ENCODE data around the gene ZBTB42. TPM values are rescaled to one million over a fixed set of nuclear protein-coding genes. Genes with fewer than 3 reads are reported as not detected.

ZBTB42 gene
- total RNA-seq, 4 donors from 2014 or later: 5.9 to 12.3 (median 6.7) TPM

- Histone ChIP-seq H3K4me3 (no peak overlapping the region), H3K4me1 (peaks cover 0 to 89% (median 45%) of the 10 kb centered on the region in 4 donors), H3K27me3 (no peaks in the 10 kb centered on the region), H3K9me3 (no peaks in the 10 kb centered on the region), H3K27ac (no peak overlapping the region), H3K36me3 (peaks cover 0 to 44% (median 7%) of the 10 kb centered on the region in 3 donors)
- TF ChIP-seq POLR2A (IDR thresholded peaks at IDR 0.05) (no peak), EP300 (IDR thresholded peaks at IDR 0.05) (no peak), CTCF (IDR thresholded peaks at IDR 0.05) (no peak)
- WGBS, 2 donors: 70 to 84% methylated on average over 14 to 16 of the region's 16 CpGs
- no peak for DNase-seq (ENCODE audit: low spot score in 2 of 2)
Observed at GRCh38 chr14:104792945-104793702, 7.8 kb upstream of the ZBTB42 start.

GRCh38 chr14:104793703-104793959 is 7.3 kb upstream of the ZBTB42 start:
- Histone ChIP-seq H3K4me1 (peaks cover 0 to 89% (median 40%) of the 10 kb centered on the region in 4 donors), H3K4me3 (peak overlapping the region in 1 of 4 donors; percentile 50), H3K9me3 (no peaks in the 10 kb centered on the region), H3K36me3 (peaks cover 0 to 39% (median 7%) of the 10 kb centered on the region in 3 donors), H3K27ac (peak overlapping the region in 1 of 4 donors; percentile 88), H3K27me3 (no peaks in the 10 kb centered on the region)
- DNase-seq (ENCODE audit: low spot score in 2 of 2): no peak
- TF ChIP-seq EP300 (IDR thresholded peaks at IDR 0.05) (no peak), CTCF (IDR thresholded peaks at IDR 0.05) (no peak), POLR2A (IDR thresholded peaks at IDR 0.05) (no peak)
- 78 to 80% methylated on average over 2 of the region's 2 CpGs for WGBS, 2 donors

- Histone ChIP-seq H3K36me3 (peaks cover 0 to 34% (median 7%) of the 10 kb centered on the region in 3 donors), H3K27me3 (no peaks in the 10 kb centered on the region), H3K9me3 (no peaks in the 10 kb centered on the region), H3K4me3 (peak overlapping the region; percentile 50 to 84 (median 54)), H3K27ac (peak overlapping the region in 2 of 4 donors; percentile 88 to 90), H3K4me1 (peaks cover 0 to 85% (median 38%) of the 10 kb centered on the region in 4 donors)
- TF ChIP-seq EP300 (IDR thresholded peaks at IDR 0.05) (no peak), CTCF (IDR thresholded peaks at IDR 0.05) (no peak), POLR2A (IDR thresholded peaks at IDR 0.05) (no peak)
- 8 to 16% methylated on average over 9 to 14 of the region's 15 CpGs for WGBS, 2 donors
- no peak for DNase-seq (ENCODE audit: low spot score in 2 of 2)
Observed at GRCh38 chr14:104794099-104794498, 6.8 kb upstream of the ZBTB42 start.

DNA sequence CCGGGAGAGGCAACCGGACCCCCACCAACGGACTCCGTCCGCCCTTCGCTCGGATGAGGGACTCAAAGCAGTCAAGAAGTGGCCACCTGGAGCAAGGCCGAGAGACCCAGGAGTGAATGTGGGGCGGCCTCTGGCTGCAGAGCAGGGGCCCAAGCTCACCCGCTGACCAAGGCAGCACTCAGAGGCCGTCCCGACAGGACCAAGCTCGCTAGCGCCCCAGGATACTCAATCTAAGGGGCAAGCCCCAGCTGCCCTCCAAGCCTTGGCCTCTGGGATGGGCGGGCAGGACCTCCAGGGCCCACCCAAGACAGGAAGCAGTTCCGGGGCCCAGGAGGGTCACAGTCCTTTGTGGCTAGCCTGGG is 6.3 kb upstream of the ZBTB42 start:
- peak overlapping the region; percentile 50 to 84 (median 54) for H3K4me3 ChIP-seq
- H3K4me1 ChIP-seq: peaks cover 0 to 84% (median 38%) of the 10 kb centered on the region in 4 donors
- peak overlapping the region in 3 of 4 donors; percentile 67 to 90 (median 88) for H3K27ac ChIP-seq
- no peak for DNase-seq (ENCODE audit: low spot score in 2 of 2)
- no peaks in the 10 kb centered on the region for H3K27me3 ChIP-seq
- no peak for TF ChIP-seq CTCF (IDR thresholded peaks at IDR 0.05)
- TF ChIP-seq EP300 (IDR thresholded peaks at IDR 0.05): no peak
- no peak for TF ChIP-seq POLR2A (IDR thresholded peaks at IDR 0.05)
- peaks cover 0 to 29% (median 7%) of the 10 kb centered on the region in 3 donors for H3K36me3 ChIP-seq
- no peaks in the 10 kb centered on the region for H3K9me3 ChIP-seq
- 1 to 2% methylated on average over 12 to 15 of the region's 16 CpGs for WGBS, 2 donors

- TF ChIP-seq EP300 (IDR thresholded peaks at IDR 0.05) (no peak), CTCF (IDR thresholded peaks at IDR 0.05) (no peak), POLR2A (IDR thresholded peaks at IDR 0.05) (no peak)
- peaks cover 0 to 84% (median 43%) of the 10 kb centered on the region in 4 donors for H3K4me1 ChIP-seq
- WGBS, 2 donors: 0 to 2% methylated on average over 25 to 32 of the region's 124 CpGs
Observed at GRCh38 chr14:104794993-104795780, 5.7 kb upstream of the ZBTB42 start, which contains the start of gene AKT1. TSS of gene AKT1 (minus strand) at chr14:104795748. CDS start at chr14:104792643, 3,105 bp downstream.

More at GRCh38 chr14:104794993-104795780, 5.7 kb upstream of the ZBTB42 start, which contains the start of gene AKT1:
- no peak for DNase-seq (ENCODE audit: low spot score in 2 of 2)
- peak within 1 kb of the TSS; percentile 50 to 84 (median 54) for H3K4me3 ChIP-seq
- H3K27ac ChIP-seq: peak within 1 kb of the TSS; percentile 49 to 99 (median 90)
- no peaks in the 10 kb centered on the region for H3K9me3 ChIP-seq
- H3K27me3 ChIP-seq: no peaks in the 10 kb centered on the region
- H3K36me3 ChIP-seq: peaks cover 0 to 23% (median 7%) of the 10 kb centered on the region in 3 donors

Measured in tibial nerve (tissue), 4 donors.